ENCODE data around the gene DCDC1. TPM values are rescaled to one million over a fixed set of nuclear protein-coding genes. Genes with fewer than 3 reads are reported as not detected.

The DCDC1 gene
- total RNA-seq, 2 donors from 2014 or later = 0.33 to 1.8 TPM

GRCh38 chr11:30991376-30991775 lies 378.2 kb downstream of the DCDC1 start:
- Histone ChIP-seq H3K27ac (no peak overlapping the region), H3K4me3 (no peak overlapping the region), H3K27me3 (no peaks in the 10 kb centered on the region), H3K4me1 (no peaks in the 10 kb centered on the region), H3K9me3 (no peaks in the 10 kb centered on the region), H3K36me3 (replicated peaks in 1 of 2; ENCODE audit: insufficient read depth in 1 of 2, low read depth in 2 of 2) (no peaks in the 10 kb centered on the region)
- TF ChIP-seq POLR2A (IDR thresholded peaks at IDR 0.05) = no peak
- TF ChIP-seq, protein P1, sequence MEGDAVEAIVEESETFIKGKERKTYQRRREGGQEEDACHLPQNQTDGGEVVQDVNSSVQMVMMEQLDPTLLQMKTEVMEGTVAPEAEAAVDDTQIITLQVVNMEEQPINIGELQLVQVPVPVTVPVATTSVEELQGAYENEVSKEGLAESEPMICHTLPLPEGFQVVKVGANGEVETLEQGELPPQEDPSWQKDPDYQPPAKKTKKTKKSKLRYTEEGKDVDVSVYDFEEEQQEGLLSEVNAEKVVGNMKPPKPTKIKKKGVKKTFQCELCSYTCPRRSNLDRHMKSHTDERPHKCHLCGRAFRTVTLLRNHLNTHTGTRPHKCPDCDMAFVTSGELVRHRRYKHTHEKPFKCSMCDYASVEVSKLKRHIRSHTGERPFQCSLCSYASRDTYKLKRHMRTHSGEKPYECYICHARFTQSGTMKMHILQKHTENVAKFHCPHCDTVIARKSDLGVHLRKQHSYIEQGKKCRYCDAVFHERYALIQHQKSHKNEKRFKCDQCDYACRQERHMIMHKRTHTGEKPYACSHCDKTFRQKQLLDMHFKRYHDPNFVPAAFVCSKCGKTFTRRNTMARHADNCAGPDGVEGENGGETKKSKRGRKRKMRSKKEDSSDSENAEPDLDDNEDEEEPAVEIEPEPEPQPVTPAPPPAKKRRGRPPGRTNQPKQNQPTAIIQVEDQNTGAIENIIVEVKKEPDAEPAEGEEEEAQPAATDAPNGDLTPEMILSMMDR (IDR thresholded peaks at IDR 0.05) = no peak
- intact Hi-C loops (cut with DNase I) = no loop called here
- WGBS, 2 donors = 80 to 88% methylated on average over 4 of the region's 4 CpGs
- DNase-seq (no peak), ATAC-seq (no peak)

- peak; percentile 21 for ATAC-seq
- no peak overlapping the region for H3K27ac ChIP-seq
- TF ChIP-seq, protein P1 (IDR thresholded peaks at IDR 0.05) = no peak
- intact Hi-C loops (cut with DNase I) = no loop called here
- DNase-seq = peak in 2 of 4 donors; percentile 6 to 7
- H3K4me3 ChIP-seq = no peak overlapping the region
- no peaks in the 10 kb centered on the region for H3K9me3 ChIP-seq
- H3K36me3 ChIP-seq (replicated peaks in 1 of 2; ENCODE audit: insufficient read depth in 1 of 2, low read depth in 2 of 2) = no peaks in the 10 kb centered on the region
- H3K4me1 ChIP-seq = no peaks in the 10 kb centered on the region
- H3K27me3 ChIP-seq = no peaks in the 10 kb centered on the region
- whole genome bisulfite sequencing, 2 donors = 46 to 49% methylated on average over 7 of the region's 7 CpGs
Measured at GRCh38 chr11:30990625-30991296, 378.8 kb downstream of the DCDC1 start.

DNA sequence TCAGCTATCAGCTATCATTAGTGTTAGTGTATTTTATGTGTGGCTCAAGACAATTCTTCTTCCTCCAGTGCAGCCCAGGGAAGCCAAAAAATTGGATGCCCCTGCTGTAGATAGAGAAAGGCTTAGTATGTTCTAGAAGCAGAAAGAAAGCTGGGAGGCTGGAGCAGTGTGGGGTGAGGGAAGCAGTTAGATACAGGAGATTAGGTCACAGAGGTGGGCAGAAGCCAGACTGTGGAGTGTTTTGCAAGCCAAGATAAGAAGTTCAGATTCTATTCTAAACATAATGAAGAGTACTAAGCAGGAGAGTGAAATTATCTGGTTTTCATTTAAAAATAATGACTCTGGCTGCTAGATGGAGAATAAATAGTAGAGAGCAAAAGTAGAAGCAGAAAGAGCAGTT lies 381.7 kb downstream of the DCDC1 start:
- Histone ChIP-seq H3K4me1 (no peaks in the 10 kb centered on the region), H3K36me3 (replicated peaks in 1 of 2; ENCODE audit: insufficient read depth in 1 of 2, low read depth in 2 of 2) (no peaks in the 10 kb centered on the region), H3K4me3 (no peak overlapping the region), H3K27ac (no peak overlapping the region), H3K27me3 (no peaks in the 10 kb centered on the region), H3K9me3 (no peaks in the 10 kb centered on the region)
- no peak for ATAC-seq
- TF ChIP-seq, protein P1 (IDR thresholded peaks at IDR 0.05) = no peak
- TF ChIP-seq POLR2A (IDR thresholded peaks at IDR 0.05) = no peak
- intact Hi-C loops (cut with DNase I) = no loop called here
- DNase-seq = no peak

GRCh38 chr11:30985536-30985935 lies 384.0 kb downstream of the DCDC1 start:
- no peak for DNase-seq
- intact Hi-C loops (cut with DNase I) = no loop called here
- no peak for ATAC-seq

More at GRCh38 chr11:30985536-30985935, 384.0 kb downstream of the DCDC1 start:
- TF ChIP-seq, protein P1 (IDR thresholded peaks at IDR 0.05) = no peak
- TF ChIP-seq POLR2A (IDR thresholded peaks at IDR 0.05) = no peak
- Histone ChIP-seq H3K4me1 (no peaks in the 10 kb centered on the region), H3K27ac (no peak overlapping the region), H3K27me3 (no peaks in the 10 kb centered on the region), H3K9me3 (no peaks in the 10 kb centered on the region), H3K36me3 (replicated peaks in 1 of 2; ENCODE audit: insufficient read depth in 1 of 2, low read depth in 2 of 2) (no peaks in the 10 kb centered on the region), H3K4me3 (no peak overlapping the region)
